Astrocyte (in vitro differentiated cells and primary cell): ENCODE data around the gene TRAF6.

ENCODE experiments used
- CTCF ChIP-seq: IDR thresholded peaks from 2 replicates; pipeline ENCODE4 v1.5.1; 2011; ENCODE audit warnings: low read depth, mild to moderate bottlenecking, inconsistent platforms, low read length, moderate library complexity; ENCODE audit not compliant: insufficient read depth
- EZH2 ChIP-seq: IDR thresholded peaks from 2 replicates; pipeline ENCODE4 v1.6.1; 2012; ENCODE audit warnings: mild to moderate bottlenecking, low read length, inconsistent platforms; ENCODE audit not compliant: insufficient read depth

GRCh38 chr11:36512016-36512415, 1.9 kb upstream of the TRAF6 start:
- no peak for TF ChIP-seq CTCF
- TF ChIP-seq EZH2, result no peak
